ENCODE results near the gene PTDSS2.
A peak's percentile ranks its signal among the peaks of the same experiment; 100 is the strongest.

The PTDSS2 gene

GRCh38 chr11:492427-493226 is 42.5 kb downstream of the PTDSS2 start:
- H3K4me3 Mint-ChIP-seq = no peak overlapping the region
- no peaks in the 10 kb centered on the region for H3K9me3 Mint-ChIP-seq
- H3K27me3 Mint-ChIP-seq = no peaks in the 10 kb centered on the region
- no peak overlapping the region for H3K27ac Mint-ChIP-seq
- H3K36me3 Mint-ChIP-seq (ENCODE audit: low read depth) = peaks cover 29% of the 10 kb centered on the region
- peaks cover 2% of the 10 kb centered on the region for H3K4me1 Mint-ChIP-seq (ENCODE audit: low read depth)

GRCh38 chr11:494761-495536 is 44.9 kb downstream of the PTDSS2 start:
- H3K36me3 Mint-ChIP-seq (ENCODE audit: low read depth) = peaks cover 37% of the 10 kb centered on the region
- H3K9me3 Mint-ChIP-seq = no peaks in the 10 kb centered on the region
- H3K27me3 Mint-ChIP-seq = no peaks in the 10 kb centered on the region
- H3K4me3 Mint-ChIP-seq = no peak overlapping the region
- H3K27ac Mint-ChIP-seq = no peak overlapping the region
- H3K4me1 Mint-ChIP-seq (ENCODE audit: low read depth) = peaks cover 4% of the 10 kb centered on the region

GRCh38 chr11:495537-495931 is 45.5 kb downstream of the PTDSS2 start:
- Mint-ChIP-seq H3K27ac (no peak overlapping the region), H3K4me1 (ENCODE audit: low read depth) (peaks cover 4% of the 10 kb centered on the region), H3K9me3 (no peaks in the 10 kb centered on the region), H3K27me3 (no peaks in the 10 kb centered on the region), H3K4me3 (no peak overlapping the region), H3K36me3 (ENCODE audit: low read depth) (peaks cover 40% of the 10 kb centered on the region)

- H3K27ac Mint-ChIP-seq = peak overlapping the region; percentile 78
- H3K36me3 Mint-ChIP-seq (ENCODE audit: low read depth) = peaks cover 47% of the 10 kb centered on the region
- peaks cover 4% of the 10 kb centered on the region for H3K4me1 Mint-ChIP-seq (ENCODE audit: low read depth)
- no peaks in the 10 kb centered on the region for H3K27me3 Mint-ChIP-seq
- no peak overlapping the region for H3K4me3 Mint-ChIP-seq
- H3K9me3 Mint-ChIP-seq = no peaks in the 10 kb centered on the region
These were observed 46.9 kb downstream of the PTDSS2 start for GRCh38 chr11:496834-497564.

- Mint-ChIP-seq H3K4me3 (no peak overlapping the region), H3K27ac (peak overlapping the region; percentile 78), H3K9me3 (no peaks in the 10 kb centered on the region), H3K27me3 (no peaks in the 10 kb centered on the region), H3K36me3 (ENCODE audit: low read depth) (peaks cover 43% of the 10 kb centered on the region), H3K4me1 (ENCODE audit: low read depth) (peaks cover 4% of the 10 kb centered on the region)
These were observed 47.7 kb downstream of the PTDSS2 start for GRCh38 chr11:497565-498296.

GRCh38 chr11:498297-499181 is 48.5 kb downstream of the PTDSS2 start:
- Mint-ChIP-seq H3K4me3 (no peak overlapping the region), H3K27ac (no peak overlapping the region), H3K36me3 (ENCODE audit: low read depth) (peaks cover 43% of the 10 kb centered on the region), H3K4me1 (ENCODE audit: low read depth) (peaks cover 8% of the 10 kb centered on the region), H3K27me3 (no peaks in the 10 kb centered on the region), H3K9me3 (no peaks in the 10 kb centered on the region)

GRCh38 chr11:499201-500076 is 49.4 kb downstream of the PTDSS2 start:
- H3K36me3 Mint-ChIP-seq (ENCODE audit: low read depth) = peaks cover 43% of the 10 kb centered on the region
- H3K4me3 Mint-ChIP-seq = no peak overlapping the region
- H3K9me3 Mint-ChIP-seq = no peaks in the 10 kb centered on the region
- H3K27me3 Mint-ChIP-seq = no peaks in the 10 kb centered on the region
- H3K27ac Mint-ChIP-seq = no peak overlapping the region
- peaks cover 13% of the 10 kb centered on the region for H3K4me1 Mint-ChIP-seq (ENCODE audit: low read depth)

- Mint-ChIP-seq H3K4me1 (ENCODE audit: low read depth) (peaks cover 28% of the 10 kb centered on the region), H3K9me3 (no peaks in the 10 kb centered on the region), H3K27ac (peak overlapping the region; percentile 31), H3K27me3 (no peaks in the 10 kb centered on the region), H3K36me3 (ENCODE audit: low read depth) (peaks cover 35% of the 10 kb centered on the region), H3K4me3 (no peak overlapping the region)
These were observed 51.1 kb downstream of the PTDSS2 start for GRCh38 chr11:501001-501682.

GRCh38 chr11:501683-502287 is 51.7 kb downstream of the PTDSS2 start:
- Mint-ChIP-seq H3K27me3 (no peaks in the 10 kb centered on the region), H3K4me1 (ENCODE audit: low read depth) (peaks cover 32% of the 10 kb centered on the region), H3K4me3 (no peak overlapping the region), H3K27ac (no peak overlapping the region), H3K36me3 (ENCODE audit: low read depth) (peaks cover 31% of the 10 kb centered on the region), H3K9me3 (no peaks in the 10 kb centered on the region)

- H3K4me3 Mint-ChIP-seq = no peak overlapping the region
- H3K9me3 Mint-ChIP-seq = no peaks in the 10 kb centered on the region
- H3K4me1 Mint-ChIP-seq (ENCODE audit: low read depth) = peaks cover 32% of the 10 kb centered on the region
- no peaks in the 10 kb centered on the region for H3K27me3 Mint-ChIP-seq
- H3K36me3 Mint-ChIP-seq (ENCODE audit: low read depth) = peaks cover 24% of the 10 kb centered on the region
- H3K27ac Mint-ChIP-seq = no peak overlapping the region
These were observed 52.5 kb downstream of the PTDSS2 start for GRCh38 chr11:502288-503178.

GRCh38 chr11:503179-503981 is 53.3 kb downstream of the PTDSS2 start:
- Mint-ChIP-seq H3K4me1 (ENCODE audit: low read depth) (peaks cover 34% of the 10 kb centered on the region), H3K4me3 (peak overlapping the region; percentile 97), H3K9me3 (no peaks in the 10 kb centered on the region), H3K36me3 (ENCODE audit: low read depth) (peaks cover 22% of the 10 kb centered on the region), H3K27ac (peak overlapping the region; percentile 45), H3K27me3 (no peaks in the 10 kb centered on the region)

All from stimulated activated naive CD8-positive, alpha-beta T cell treated with anti-CD3 and anti-CD28 coated beads, Interleukin-15, Interleukin-2, amounts not matched to agents 100 ng/mL and 50 ng/mL, for 24 hours (primary cell).